Measurements from ENCODE around the gene PKD1.

Gene PKD1

DNA sequence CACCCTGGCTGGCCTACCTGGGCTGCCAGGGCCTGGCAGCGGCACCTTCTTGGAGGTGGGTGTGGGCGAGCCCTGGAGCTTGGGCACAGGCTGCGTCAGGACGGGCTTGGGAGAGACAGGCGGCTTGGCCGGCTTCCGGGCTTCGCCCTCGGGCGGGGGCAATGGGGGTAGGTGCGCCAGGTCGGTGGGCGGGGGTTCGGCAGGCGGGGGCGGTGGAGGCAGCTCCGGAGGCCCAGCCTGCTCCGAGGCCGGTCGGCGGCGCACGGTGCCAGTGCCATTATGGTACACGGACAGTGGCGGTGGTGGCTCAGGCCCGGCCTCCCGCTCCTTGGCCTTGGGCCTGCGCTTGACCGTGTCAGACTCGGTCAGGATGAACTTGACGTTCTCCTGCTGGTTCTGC is 43.9 kb upstream of the PKD1 start:
- Histone ChIP-seq H3K9me3 (ENCODE audit: insufficient read depth, low read length) (no peaks in the 10 kb centered on the region), H3K4me1 (ENCODE audit: insufficient read depth, insufficient read length) (peaks cover 17% of the 10 kb centered on the region), H3K36me3 (ENCODE audit: insufficient read depth, insufficient read length, low read length) (peaks cover 52% of the 10 kb centered on the region), H3K9ac (ENCODE audit: insufficient read length, low read depth) (no peak overlapping the region), H3K4me3 (ENCODE audit: insufficient read length, low read depth) (no peak overlapping the region), H3K27me3 (ENCODE audit: insufficient read depth, insufficient read length) (no peaks in the 10 kb centered on the region)
- TF ChIP-seq YY1 (IDR thresholded peaks at IDR 0.05; ENCODE audit: insufficient read depth, insufficient read length), result no peak
- no peak for TF ChIP-seq ZNF274 (IDR thresholded peaks at IDR 0.05; ENCODE audit: low read depth, low read length)
- TF ChIP-seq SUZ12 (IDR thresholded peaks at IDR 0.05; ENCODE audit: extremely low read depth, insufficient read depth, insufficient read length), result no peak
- no peak for DNase-seq (ENCODE audit: low read depth, low spot score)

DNA sequence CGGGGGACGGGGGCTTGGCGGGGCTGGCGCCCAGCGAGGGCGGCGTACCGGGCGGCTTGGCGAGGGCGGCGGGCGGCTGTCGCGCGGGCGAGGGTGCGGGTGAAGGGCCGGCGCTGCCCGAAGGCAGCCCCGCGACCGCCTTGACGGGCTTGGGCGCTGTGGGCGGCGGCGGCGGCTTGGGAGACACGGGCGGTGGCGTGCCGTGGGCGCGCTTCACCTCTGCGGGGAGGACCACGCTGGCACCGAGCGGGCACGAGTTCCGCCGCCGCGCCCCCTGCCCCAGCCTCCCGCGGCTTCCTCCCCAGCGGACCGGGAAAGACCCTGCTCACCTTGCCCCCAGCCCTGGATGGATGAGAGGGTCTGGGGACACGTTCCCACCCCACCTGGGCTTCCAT is 43.4 kb upstream of the PKD1 start:
- Histone ChIP-seq H3K4me1 (ENCODE audit: insufficient read depth, insufficient read length) (peaks cover 17% of the 10 kb centered on the region), H3K4me3 (ENCODE audit: insufficient read length, low read depth) (no peak overlapping the region), H3K9ac (ENCODE audit: insufficient read length, low read depth) (no peak overlapping the region), H3K36me3 (ENCODE audit: insufficient read depth, insufficient read length, low read length) (peaks cover 54% of the 10 kb centered on the region), H3K9me3 (ENCODE audit: insufficient read depth, low read length) (no peaks in the 10 kb centered on the region), H3K27me3 (ENCODE audit: insufficient read depth, insufficient read length) (no peaks in the 10 kb centered on the region)
- DNase-seq (ENCODE audit: low read depth, low spot score), result no peak
- TF ChIP-seq YY1 (IDR thresholded peaks at IDR 0.05; ENCODE audit: insufficient read depth, insufficient read length) (no peak), SUZ12 (IDR thresholded peaks at IDR 0.05; ENCODE audit: extremely low read depth, insufficient read depth, insufficient read length) (no peak), ZNF274 (IDR thresholded peaks at IDR 0.05; ENCODE audit: low read depth, low read length) (no peak)

DNA sequence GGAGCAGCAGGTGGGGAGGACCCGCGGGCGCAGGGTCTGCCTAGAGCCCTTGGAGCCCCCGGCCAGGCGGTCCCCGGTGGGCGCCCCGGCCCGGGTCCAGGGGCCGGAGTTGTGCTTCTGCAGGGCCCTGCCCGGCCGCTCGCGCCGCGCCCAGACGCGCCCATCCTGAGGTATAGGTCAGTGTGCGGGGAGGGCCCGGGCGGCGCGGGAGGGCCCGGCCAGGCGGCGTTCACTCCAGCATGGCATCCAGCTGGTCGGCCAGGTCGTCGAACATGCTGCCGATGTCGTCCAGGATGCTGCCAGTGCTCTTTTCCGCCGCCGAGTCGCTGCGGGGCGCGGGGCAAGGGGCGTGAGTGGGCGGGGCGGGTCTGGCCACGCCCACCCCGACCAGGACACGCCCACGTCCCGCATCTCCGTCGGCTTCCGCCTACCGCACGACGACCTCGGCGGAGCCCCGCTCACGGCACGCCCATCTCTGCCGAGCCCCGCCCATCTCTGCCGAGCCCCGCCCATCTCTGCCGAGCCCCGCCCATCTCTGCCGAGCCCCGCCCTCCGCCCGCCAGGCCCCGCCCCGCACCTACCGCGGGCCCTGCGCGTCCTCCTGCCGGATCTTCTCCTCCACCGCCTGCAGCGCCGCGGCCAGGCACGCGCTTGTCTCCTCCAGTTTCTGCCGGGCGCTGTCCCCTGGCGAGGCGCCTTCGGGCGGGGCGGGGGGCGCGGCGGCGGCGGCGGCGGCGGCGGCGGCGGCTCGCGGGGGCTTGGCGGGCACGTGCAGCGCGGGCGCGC is 42.8 kb upstream of the PKD1 start:
- no peaks in the 10 kb centered on the region for H3K9me3 ChIP-seq (ENCODE audit: insufficient read depth, low read length)
- DNase-seq (ENCODE audit: low read depth, low spot score), result peak; percentile 71
- TF ChIP-seq SUZ12 (IDR thresholded peaks at IDR 0.05; ENCODE audit: extremely low read depth, insufficient read depth, insufficient read length) (no peak), ZNF274 (IDR thresholded peaks at IDR 0.05; ENCODE audit: low read depth, low read length) (no peak), YY1 (IDR thresholded peaks at IDR 0.05; ENCODE audit: insufficient read depth, insufficient read length) (no peak)
- H3K9ac ChIP-seq (ENCODE audit: insufficient read length, low read depth), result no peak overlapping the region
- H3K36me3 ChIP-seq (ENCODE audit: insufficient read depth, insufficient read length, low read length), result peaks cover 60% of the 10 kb centered on the region
- no peak overlapping the region for H3K4me3 ChIP-seq (ENCODE audit: insufficient read length, low read depth)
- H3K27me3 ChIP-seq (ENCODE audit: insufficient read depth, insufficient read length), result no peaks in the 10 kb centered on the region
- H3K4me1 ChIP-seq (ENCODE audit: insufficient read depth, insufficient read length), result peaks cover 17% of the 10 kb centered on the region

GRCh38 chr16:2177561-2177960 is 41.9 kb upstream of the PKD1 start:
- Histone ChIP-seq H3K4me1 (ENCODE audit: insufficient read depth, insufficient read length) (peaks cover 12% of the 10 kb centered on the region), H3K4me3 (ENCODE audit: insufficient read length, low read depth) (no peak overlapping the region), H3K27me3 (ENCODE audit: insufficient read depth, insufficient read length) (no peaks in the 10 kb centered on the region), H3K36me3 (ENCODE audit: insufficient read depth, insufficient read length, low read length) (peaks cover 65% of the 10 kb centered on the region), H3K9ac (ENCODE audit: insufficient read length, low read depth) (no peak overlapping the region), H3K9me3 (ENCODE audit: insufficient read depth, low read length) (no peaks in the 10 kb centered on the region)
- TF ChIP-seq SUZ12 (IDR thresholded peaks at IDR 0.05; ENCODE audit: extremely low read depth, insufficient read depth, insufficient read length) (no peak), ZNF274 (IDR thresholded peaks at IDR 0.05; ENCODE audit: low read depth, low read length) (no peak), YY1 (IDR thresholded peaks at IDR 0.05; ENCODE audit: insufficient read depth, insufficient read length) (no peak)
- no peak for DNase-seq (ENCODE audit: low read depth, low spot score)

DNA sequence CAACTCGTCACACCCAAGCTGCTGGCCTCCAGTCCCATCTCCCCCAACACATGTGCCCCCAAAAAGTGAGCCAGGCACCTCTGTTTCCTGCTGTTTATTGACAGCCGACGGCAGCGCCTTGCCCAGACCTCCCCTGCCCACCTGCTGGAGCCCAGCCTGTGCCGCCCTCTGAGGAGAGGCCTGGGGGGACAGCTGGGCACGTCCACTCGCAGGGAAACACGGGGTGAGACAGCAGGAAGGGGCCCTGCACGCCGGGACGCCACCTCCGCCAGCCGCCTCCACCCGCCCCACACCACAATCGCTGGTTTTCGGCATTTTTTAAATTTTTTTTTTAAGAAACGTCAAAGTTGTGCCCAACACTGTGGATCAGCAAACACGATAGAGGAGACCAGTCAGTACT is 41.4 kb upstream of the PKD1 start:
- H3K27me3 ChIP-seq (ENCODE audit: insufficient read depth, insufficient read length), result no peaks in the 10 kb centered on the region
- no peaks in the 10 kb centered on the region for H3K9me3 ChIP-seq (ENCODE audit: insufficient read depth, low read length)
- no peak overlapping the region for H3K9ac ChIP-seq (ENCODE audit: insufficient read length, low read depth)
- TF ChIP-seq ZNF274 (IDR thresholded peaks at IDR 0.05; ENCODE audit: low read depth, low read length) (no peak), SUZ12 (IDR thresholded peaks at IDR 0.05; ENCODE audit: extremely low read depth, insufficient read depth, insufficient read length) (no peak), YY1 (IDR thresholded peaks at IDR 0.05; ENCODE audit: insufficient read depth, insufficient read length) (no peak)
- peaks cover 10% of the 10 kb centered on the region for H3K4me1 ChIP-seq (ENCODE audit: insufficient read depth, insufficient read length)
- DNase-seq (ENCODE audit: low read depth, low spot score), result no peak
- H3K36me3 ChIP-seq (ENCODE audit: insufficient read depth, insufficient read length, low read length), result peaks cover 64% of the 10 kb centered on the region
- no peak overlapping the region for H3K4me3 ChIP-seq (ENCODE audit: insufficient read length, low read depth)

GRCh38 chr16:2176047-2176446 is 40.3 kb upstream of the PKD1 start:
- Histone ChIP-seq H3K36me3 (ENCODE audit: insufficient read depth, insufficient read length, low read length) (peaks cover 69% of the 10 kb centered on the region), H3K9ac (ENCODE audit: insufficient read length, low read depth) (no peak overlapping the region), H3K9me3 (ENCODE audit: insufficient read depth, low read length) (no peaks in the 10 kb centered on the region), H3K4me1 (ENCODE audit: insufficient read depth, insufficient read length) (peaks cover 2% of the 10 kb centered on the region), H3K27me3 (ENCODE audit: insufficient read depth, insufficient read length) (no peaks in the 10 kb centered on the region), H3K4me3 (ENCODE audit: insufficient read length, low read depth) (no peak overlapping the region)
- TF ChIP-seq SUZ12 (IDR thresholded peaks at IDR 0.05; ENCODE audit: extremely low read depth, insufficient read depth, insufficient read length) (no peak), YY1 (IDR thresholded peaks at IDR 0.05; ENCODE audit: insufficient read depth, insufficient read length) (no peak), ZNF274 (IDR thresholded peaks at IDR 0.05; ENCODE audit: low read depth, low read length) (no peak)
- no peak for DNase-seq (ENCODE audit: low read depth, low spot score)

GRCh38 chr16:2175454-2175853 is 39.8 kb upstream of the PKD1 start:
- no peak overlapping the region for H3K9ac ChIP-seq (ENCODE audit: insufficient read length, low read depth)
- DNase-seq (ENCODE audit: low read depth, low spot score), result no peak
- H3K4me3 ChIP-seq (ENCODE audit: insufficient read length, low read depth), result no peak overlapping the region
- no peaks in the 10 kb centered on the region for H3K27me3 ChIP-seq (ENCODE audit: insufficient read depth, insufficient read length)
- H3K36me3 ChIP-seq (ENCODE audit: insufficient read depth, insufficient read length, low read length), result peaks cover 75% of the 10 kb centered on the region
- no peaks in the 10 kb centered on the region for H3K9me3 ChIP-seq (ENCODE audit: insufficient read depth, low read length)
- peaks cover 2% of the 10 kb centered on the region for H3K4me1 ChIP-seq (ENCODE audit: insufficient read depth, insufficient read length)
- TF ChIP-seq ZNF274 (IDR thresholded peaks at IDR 0.05; ENCODE audit: low read depth, low read length) (no peak), YY1 (IDR thresholded peaks at IDR 0.05; ENCODE audit: insufficient read depth, insufficient read length) (no peak), SUZ12 (IDR thresholded peaks at IDR 0.05; ENCODE audit: extremely low read depth, insufficient read depth, insufficient read length) (no peak)
